ENCODE measurements around the gene IMMT. TPM values are rescaled to one million over a fixed set of nuclear protein-coding genes. Genes with fewer than 3 reads are reported as not detected.

IMMT gene
- total RNA-seq, 2 donors from 2014 or later, result 96.8 to 99.9 TPM

DNA sequence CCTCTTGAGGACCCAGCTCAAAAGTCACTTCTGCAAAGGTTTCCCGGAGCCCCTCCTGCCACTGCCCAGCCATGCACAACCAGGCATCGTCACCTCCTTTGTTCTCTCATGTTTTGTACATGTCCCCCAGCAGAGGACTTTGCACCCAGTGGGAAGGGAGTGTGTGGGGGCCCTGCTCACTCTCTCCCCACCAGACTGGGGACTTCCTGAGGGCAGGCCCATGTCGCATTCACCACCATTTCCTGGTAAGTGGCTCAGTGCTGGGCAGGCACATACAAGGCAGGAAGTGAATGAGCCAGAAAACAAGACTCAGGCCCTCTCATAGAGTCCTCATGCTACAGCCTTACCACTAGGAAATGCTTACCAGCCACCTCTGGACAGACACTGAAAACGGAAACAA is 22.9 kb upstream of the IMMT start:
- Histone ChIP-seq H3K36me3 (ENCODE audit: control insufficient read depth, insufficient read depth, low read length) (peaks cover 16% of the 10 kb centered on the region), H3K27ac (ENCODE audit: low read depth, low read length) (no peak overlapping the region), H3K27me3 (ENCODE audit: control insufficient read depth, insufficient read depth, low read length, poor library complexity, severe bottlenecking) (no peaks in the 10 kb centered on the region), H3K9me3 (ENCODE audit: control insufficient read depth, low read length) (no peaks in the 10 kb centered on the region), H3K4me3 (ENCODE audit: low read length) (no peak overlapping the region), H3K9ac (ENCODE audit: extremely low read depth, low read length, poor library complexity, severe bottlenecking) (no peak overlapping the region), H3K4me1 (ENCODE audit: control insufficient read depth, insufficient read depth, low read length) (peaks cover 3% of the 10 kb centered on the region)
- TF ChIP-seq, protein P1, sequence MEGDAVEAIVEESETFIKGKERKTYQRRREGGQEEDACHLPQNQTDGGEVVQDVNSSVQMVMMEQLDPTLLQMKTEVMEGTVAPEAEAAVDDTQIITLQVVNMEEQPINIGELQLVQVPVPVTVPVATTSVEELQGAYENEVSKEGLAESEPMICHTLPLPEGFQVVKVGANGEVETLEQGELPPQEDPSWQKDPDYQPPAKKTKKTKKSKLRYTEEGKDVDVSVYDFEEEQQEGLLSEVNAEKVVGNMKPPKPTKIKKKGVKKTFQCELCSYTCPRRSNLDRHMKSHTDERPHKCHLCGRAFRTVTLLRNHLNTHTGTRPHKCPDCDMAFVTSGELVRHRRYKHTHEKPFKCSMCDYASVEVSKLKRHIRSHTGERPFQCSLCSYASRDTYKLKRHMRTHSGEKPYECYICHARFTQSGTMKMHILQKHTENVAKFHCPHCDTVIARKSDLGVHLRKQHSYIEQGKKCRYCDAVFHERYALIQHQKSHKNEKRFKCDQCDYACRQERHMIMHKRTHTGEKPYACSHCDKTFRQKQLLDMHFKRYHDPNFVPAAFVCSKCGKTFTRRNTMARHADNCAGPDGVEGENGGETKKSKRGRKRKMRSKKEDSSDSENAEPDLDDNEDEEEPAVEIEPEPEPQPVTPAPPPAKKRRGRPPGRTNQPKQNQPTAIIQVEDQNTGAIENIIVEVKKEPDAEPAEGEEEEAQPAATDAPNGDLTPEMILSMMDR (conservative IDR thresholded peaks at IDR 0.05), result no peak
- peaks cover 14% of the 10 kb centered on the region for H3K4me1 Mint-ChIP-seq
- peaks cover 5% of the 10 kb centered on the region for H3K36me3 Mint-ChIP-seq (ENCODE audit: low read depth)
- DNase-seq, result no peak
- H3K4me3 Mint-ChIP-seq, result no peak overlapping the region
- H3K9me3 Mint-ChIP-seq, result no peaks in the 10 kb centered on the region
- 96 to 100% methylated on average over 1 to 4 of the region's 4 CpGs for WGBS, 2 experiments (ENCODE audit: insufficient coverage in 1 of 2, insufficient read length in 1 of 2)
- peaks cover 3% of the 10 kb centered on the region for H3K27me3 Mint-ChIP-seq (ENCODE audit: insufficient read depth)
- H3K27ac Mint-ChIP-seq, result no peak overlapping the region

DNA sequence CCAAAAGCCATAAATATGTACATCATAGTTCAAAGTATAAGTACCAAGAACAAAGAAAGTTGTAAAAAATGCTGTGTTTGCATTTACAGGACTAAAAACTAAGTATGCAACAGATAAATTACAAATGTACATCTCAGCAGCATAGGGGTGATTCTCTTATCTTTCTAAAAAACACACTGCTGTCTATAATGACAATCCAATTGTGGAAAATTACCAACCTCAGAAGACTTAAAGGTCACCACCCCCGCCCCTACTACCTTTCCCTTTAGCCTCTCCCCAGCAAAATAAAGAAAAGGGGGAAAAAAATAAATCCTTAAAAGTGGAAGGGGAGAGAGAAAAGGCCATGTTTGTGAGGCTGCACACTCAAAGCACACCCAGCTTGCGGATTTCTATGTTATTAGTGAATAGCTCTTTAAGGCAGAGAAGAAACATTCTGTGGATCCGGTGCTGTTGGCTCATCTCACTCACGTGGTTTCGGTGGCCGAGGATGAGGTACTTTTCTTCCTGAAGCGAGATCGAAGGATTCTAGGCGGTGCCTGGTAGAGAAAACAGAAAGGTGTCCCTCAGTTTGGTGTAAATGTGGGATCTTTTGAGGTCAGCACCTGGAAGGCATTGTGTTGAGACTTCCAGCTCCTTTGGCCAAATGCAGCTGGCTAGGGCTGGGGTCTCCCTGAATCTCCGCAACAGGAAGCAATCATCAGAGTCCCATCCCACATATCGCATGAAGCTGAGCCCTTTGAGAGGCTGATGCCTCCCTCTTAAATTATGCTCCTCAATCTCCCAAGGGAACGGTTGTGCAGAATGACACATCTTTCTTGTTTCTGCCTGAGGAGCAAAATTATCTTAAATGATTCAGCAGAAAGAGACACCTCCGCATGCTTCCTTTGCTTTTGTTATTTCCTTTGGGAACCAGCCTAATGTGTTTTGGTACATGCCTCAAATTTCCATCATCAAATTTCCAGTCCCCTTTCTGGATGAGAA is 21.6 kb upstream of the IMMT start:
- Histone ChIP-seq H3K9me3 (ENCODE audit: control insufficient read depth, low read length) (no peaks in the 10 kb centered on the region), H3K9ac (ENCODE audit: extremely low read depth, low read length, poor library complexity, severe bottlenecking) (no peak overlapping the region), H3K36me3 (ENCODE audit: control insufficient read depth, insufficient read depth, low read length) (peaks cover 26% of the 10 kb centered on the region), H3K4me3 (ENCODE audit: low read length) (no peak overlapping the region), H3K4me1 (ENCODE audit: control insufficient read depth, insufficient read depth, low read length) (peaks cover 3% of the 10 kb centered on the region), H3K27me3 (ENCODE audit: control insufficient read depth, insufficient read depth, low read length, poor library complexity, severe bottlenecking) (no peaks in the 10 kb centered on the region), H3K27ac (ENCODE audit: low read depth, low read length) (no peak overlapping the region)
- peaks cover 14% of the 10 kb centered on the region for H3K4me1 Mint-ChIP-seq
- WGBS, 2 experiments (ENCODE audit: insufficient coverage in 1 of 2, insufficient read length in 1 of 2), result 91 to 94% methylated on average over 10 to 12 of the region's 13 CpGs
- no peaks in the 10 kb centered on the region for H3K9me3 Mint-ChIP-seq
- H3K27ac Mint-ChIP-seq, result no peak overlapping the region
- no peak for DNase-seq
- no peak overlapping the region for H3K4me3 Mint-ChIP-seq
- H3K36me3 Mint-ChIP-seq (ENCODE audit: low read depth), result peaks cover 12% of the 10 kb centered on the region
- peaks cover 3% of the 10 kb centered on the region for H3K27me3 Mint-ChIP-seq (ENCODE audit: insufficient read depth)
- TF ChIP-seq, protein P1 (conservative IDR thresholded peaks at IDR 0.05), result no peak

DNA sequence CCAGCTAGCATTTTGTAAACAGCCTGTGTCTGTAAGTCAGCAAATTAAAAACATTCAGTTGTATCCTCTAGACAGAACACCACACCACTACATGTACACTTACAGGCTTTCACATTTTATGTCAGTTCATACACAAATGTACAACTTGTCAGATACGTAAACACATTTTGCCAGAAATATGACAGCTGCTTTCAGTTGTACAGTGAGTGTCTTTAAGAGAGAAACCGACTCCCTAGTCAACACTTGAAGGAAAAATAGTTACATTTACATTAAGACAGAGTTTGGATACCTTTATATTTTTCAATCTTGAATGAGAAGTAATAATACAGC is 19.2 kb upstream of the IMMT start:
- WGBS, 2 experiments (ENCODE audit: insufficient coverage in 1 of 2, insufficient read length in 1 of 2), result 90% methylated on average over 2 of the region's 2 CpGs; no CpG with 5 or more reads in 1 of the 2 experiments
- H3K4me3 ChIP-seq (ENCODE audit: low read length), result no peak overlapping the region
- Mint-ChIP-seq H3K36me3 (ENCODE audit: low read depth) (peaks cover 32% of the 10 kb centered on the region), H3K27me3 (ENCODE audit: insufficient read depth) (no peaks in the 10 kb centered on the region), H3K9me3 (no peaks in the 10 kb centered on the region), H3K27ac (no peak overlapping the region), H3K4me3 (no peak overlapping the region), H3K4me1 (peaks cover 7% of the 10 kb centered on the region)
- H3K9me3 ChIP-seq (ENCODE audit: control insufficient read depth, low read length), result no peaks in the 10 kb centered on the region
- H3K27me3 ChIP-seq (ENCODE audit: control insufficient read depth, insufficient read depth, low read length, poor library complexity, severe bottlenecking), result no peaks in the 10 kb centered on the region
- DNase-seq, result no peak
- peaks cover 42% of the 10 kb centered on the region for H3K36me3 ChIP-seq (ENCODE audit: control insufficient read depth, insufficient read depth, low read length)
- peaks cover 3% of the 10 kb centered on the region for H3K4me1 ChIP-seq (ENCODE audit: control insufficient read depth, insufficient read depth, low read length)
- TF ChIP-seq, protein P1 (conservative IDR thresholded peaks at IDR 0.05), result no peak
- H3K27ac ChIP-seq (ENCODE audit: low read depth, low read length), result no peak overlapping the region
- no peak overlapping the region for H3K9ac ChIP-seq (ENCODE audit: extremely low read depth, low read length, poor library complexity, severe bottlenecking)
